Upper lobe of left lung (tissue), 6 donors: ENCODE results near the gene ENTHD1. TPM values are rescaled to one million over a fixed set of nuclear protein-coding genes. Genes with fewer than 3 reads are reported as not detected.
"Not testable (repeated sequence)": the region's sequence is repeated elsewhere in the genome, so short reads cannot be mapped to it uniquely, and the experiment has no call there.

Experiments
- ATAC-seq, 2 donors: fragments of 200-7000 bp; cut with Tn5 transposase; one replicate each; pipeline ENCODE4 v1.9.1; 2022; ENCODE audit warnings: mild to moderate bottlenecking in 2 of 2, moderate library complexity in 2 of 2; ENCODE audit not compliant: low FRiP score in 2 of 2
- DNase-seq, 2 donors: peaks; one replicate each; pipeline ENCODE4 v3.0.0-alpha.2; 2019 to 2020
- H3K27ac ChIP-seq, 4 donors: fragments of 200-600 bp; sonication (generic); one replicate each; pipeline ENCODE4 v1.5.1; 2016 to 2019
- H3K27me3 ChIP-seq, 4 donors: fragments of 200-600 bp; sonication (generic); one replicate each; pipeline ENCODE4 v1.5.1; 2017 to 2019
- H3K36me3 ChIP-seq, 4 donors: fragments of 200-600 bp; sonication (generic); one replicate each; pipeline ENCODE4 v1.5.1; 2016 to 2019
- H3K4me1 ChIP-seq, 4 donors: fragments of 200-600 bp; sonication (generic); one replicate each; pipeline ENCODE4 v1.5.1; 2018 to 2019
- H3K4me3 ChIP-seq, 4 donors: fragments of 200-600 bp; sonication (generic); one replicate each; pipeline ENCODE4 v1.5.1; 2017 to 2019; ENCODE audit warnings: mild to moderate bottlenecking in 2 of 4, moderate library complexity in 1 of 4
- H3K9me3 ChIP-seq, 4 donors: fragments of 200-600 bp; sonication (generic); one replicate each; pipeline ENCODE4 v1.5.1; 2018 to 2019
- CTCF ChIP-seq, 6 experiments: fragments of 450-650 bp in 4 of 6; fragments of 200-600 bp in 2 of 6; sonication (generic) in 2 of 6; IDR thresholded peaks; one replicate each; pipeline ENCODE4 v1.5.1; 2016 to 2019; ENCODE audit warnings: antibody characterized with exemption in 6 of 6
- EP300 ChIP-seq, 4 donors: sonication (generic); formaldehyde crosslinking; IDR thresholded peaks; one replicate each; pipeline ENCODE4 v1.5.1; 2017; ENCODE audit warnings: antibody characterized with exemption in 4 of 4, control low read depth in 2 of 4
- POLR2A ChIP-seq, 4 donors: fragments of 450-650 bp; IDR thresholded peaks; one replicate each; pipeline ENCODE4 v1.5.1; 2016 to 2017; ENCODE audit warnings: antibody characterized with exemption in 4 of 4, mild to moderate bottlenecking in 2 of 4
- POLR2AphosphoS5 ChIP-seq, 2 donors: sonication (generic); formaldehyde crosslinking; IDR thresholded peaks; one replicate each; pipeline ENCODE4 v1.5.1; 2017; ENCODE audit warnings: antibody characterized with exemption in 2 of 2
- WGBS, 2 donors: methylation state at CpG; one replicate each; pipeline ENCODE4 v1.1.5; 2017 to 2018; 5-methylcytosine and 5-hydroxymethylcytosine counted together
- total RNA-seq, 6 donors: library from RNA; depleted of rRNA in 4 of 6; stranded (reverse); fragments of >200 nt in 4 of 6; gene quantifications; one replicate each; pipeline versions ENCODE4 v1.1.0 to v1.2.1, GENCODE V29; 2016 to 2021
- donor health status: DM: no; HTN: no; CAD: no; lungs with moderate emphysema.
- donor health status: DM: no; HTN: yes; CAD: no; lungs with severe emphysema.

ENTHD1 gene
- total RNA-seq, 6 donors from 2014 or later, result 0.09 TPM; not detected in 5

GRCh38 chr22:39847477-39847876 is 46.1 kb downstream of the ENTHD1 start:
- Histone ChIP-seq H3K36me3 (no peaks in the 10 kb centered on the region), H3K27me3 (no peaks in the 10 kb centered on the region), H3K4me3 (no peak overlapping the region), H3K9me3 (no peaks in the 10 kb centered on the region), H3K4me1 (no peaks in the 10 kb centered on the region), H3K27ac (no peak overlapping the region)
- 84 to 93% methylated on average over 3 of the region's 3 CpGs for WGBS, 2 donors
- TF ChIP-seq POLR2A (IDR thresholded peaks at IDR 0.05) (no peak), EP300 (IDR thresholded peaks at IDR 0.05) (no peak), POLR2AphosphoS5 (IDR thresholded peaks at IDR 0.05) (no peak), CTCF (IDR thresholded peaks at IDR 0.05) (no peak)
- no peak for DNase-seq
- no peak for ATAC-seq

- not testable (repeated sequence) for H3K27me3 ChIP-seq, ATAC-seq, H3K4me1 ChIP-seq, H3K27ac ChIP-seq, H3K9me3 ChIP-seq, DNase-seq, H3K4me3 ChIP-seq, H3K36me3 ChIP-seq
- WGBS, 2 donors, result 68 to 79% methylated on average over 1 of the region's 1 CpG
Observed at GRCh38 chr22:39846539-39846938, 47.0 kb downstream of the ENTHD1 start.

- no peak for DNase-seq
- H3K9me3 ChIP-seq, result no peaks in the 10 kb centered on the region
- H3K4me1 ChIP-seq, result no peaks in the 10 kb centered on the region
- H3K4me3 ChIP-seq, result no peak overlapping the region
- TF ChIP-seq POLR2AphosphoS5 (IDR thresholded peaks at IDR 0.05), result no peak
- no peak for TF ChIP-seq CTCF (IDR thresholded peaks at IDR 0.05)
- no peak for TF ChIP-seq POLR2A (IDR thresholded peaks at IDR 0.05)
- TF ChIP-seq EP300 (IDR thresholded peaks at IDR 0.05), result no peak
- H3K36me3 ChIP-seq, result no peaks in the 10 kb centered on the region
- no peaks in the 10 kb centered on the region for H3K27me3 ChIP-seq
- ATAC-seq, result no peak
- 78 to 81% methylated on average over 3 of the region's 3 CpGs for WGBS, 2 donors
- no peak overlapping the region for H3K27ac ChIP-seq
Observed at GRCh38 chr22:39845529-39845928, 48.0 kb downstream of the ENTHD1 start.

GRCh38 chr22:39839917-39840510 is 53.5 kb downstream of the ENTHD1 start:
- Histone ChIP-seq H3K9me3 (no peaks in the 10 kb centered on the region), H3K36me3 (no peaks in the 10 kb centered on the region), H3K4me1 (no peaks in the 10 kb centered on the region), H3K27me3 (no peaks in the 10 kb centered on the region), H3K27ac (no peak overlapping the region), H3K4me3 (no peak overlapping the region)
- TF ChIP-seq CTCF (IDR thresholded peaks at IDR 0.05) (no peak), POLR2A (IDR thresholded peaks at IDR 0.05) (no peak), POLR2AphosphoS5 (IDR thresholded peaks at IDR 0.05) (no peak), EP300 (IDR thresholded peaks at IDR 0.05) (no peak)
- DNase-seq, result no peak
- ATAC-seq, result no peak
- WGBS, 2 donors, result 83 to 89% methylated on average over 5 of the region's 5 CpGs

- Histone ChIP-seq H3K4me1 (no peaks in the 10 kb centered on the region), H3K36me3 (no peaks in the 10 kb centered on the region), H3K4me3 (no peak overlapping the region), H3K9me3 (no peaks in the 10 kb centered on the region), H3K27me3 (no peaks in the 10 kb centered on the region), H3K27ac (no peak overlapping the region)
- 49 to 52% methylated on average over 5 of the region's 5 CpGs for WGBS, 2 donors
- no peak for TF ChIP-seq POLR2AphosphoS5 (IDR thresholded peaks at IDR 0.05)
- no peak for TF ChIP-seq POLR2A (IDR thresholded peaks at IDR 0.05)
- no peak for TF ChIP-seq EP300 (IDR thresholded peaks at IDR 0.05)
- no peak for TF ChIP-seq CTCF (IDR thresholded peaks at IDR 0.05)
- ATAC-seq, result no peak
- DNase-seq, result no peak
Observed at GRCh38 chr22:39839204-39839603, 54.4 kb downstream of the ENTHD1 start.
